ENCODE data around the gene TLCD2.

Gene TLCD2, protein sequence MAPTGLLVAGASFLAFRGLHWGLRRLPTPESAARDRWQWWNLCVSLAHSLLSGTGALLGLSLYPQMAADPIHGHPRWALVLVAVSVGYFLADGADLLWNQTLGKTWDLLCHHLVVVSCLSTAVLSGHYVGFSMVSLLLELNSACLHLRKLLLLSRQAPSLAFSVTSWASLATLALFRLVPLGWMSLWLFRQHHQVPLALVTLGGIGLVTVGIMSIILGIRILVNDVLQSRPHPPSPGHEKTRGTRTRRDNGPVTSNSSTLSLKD

DNA sequence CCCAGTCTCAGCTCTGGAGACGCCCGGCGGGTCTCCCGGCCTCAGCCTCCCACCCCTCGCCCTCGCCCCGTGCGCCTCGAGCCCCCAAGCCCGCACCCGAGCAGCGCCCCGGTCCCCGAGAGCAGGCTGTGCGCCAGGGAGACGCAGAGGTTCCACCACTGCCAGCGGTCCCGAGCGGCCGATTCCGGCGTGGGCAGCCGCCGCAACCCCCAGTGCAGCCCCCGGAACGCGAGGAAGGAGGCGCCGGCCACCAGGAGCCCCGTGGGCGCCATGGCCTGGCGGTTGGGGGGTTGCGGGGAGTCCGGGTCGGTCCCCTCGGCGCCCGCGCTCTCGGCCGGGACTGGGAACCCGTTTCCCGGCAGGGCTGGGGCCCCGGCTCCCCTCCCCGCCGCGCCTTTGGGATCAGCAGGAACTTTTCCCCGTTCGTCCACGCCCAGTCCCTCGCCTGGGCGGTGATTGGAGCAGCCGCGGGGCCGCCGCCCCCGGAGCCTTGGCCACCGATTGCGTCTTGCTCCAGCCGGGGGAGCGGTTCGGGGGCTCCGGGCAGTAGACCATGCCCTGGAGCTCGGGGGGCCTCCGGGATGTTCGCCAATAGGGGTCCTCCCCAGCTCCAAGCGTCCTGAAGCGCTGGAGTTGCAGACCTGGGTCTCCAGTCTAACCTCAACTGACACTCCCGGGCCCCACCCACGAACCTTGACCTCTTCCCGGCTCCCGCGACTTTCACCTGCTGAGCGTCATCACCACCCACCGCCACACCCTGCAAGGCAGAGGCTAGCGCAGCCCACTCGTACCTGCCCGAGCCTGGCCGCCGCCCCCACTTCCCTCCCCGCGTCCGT, at the start of gene TLCD2:
Gene TLCD2, minus strand, starts transcription at position 407 of the 836 bp plus-strand sequence. Its CDS starts 135 bp downstream, at position 272.
- no peak within 1 kb of the TSS for H3K9ac ChIP-seq (ENCODE audit: low read length)
- H2AFZ ChIP-seq (ENCODE audit: low read length) = no peak within 1 kb of the TSS
- no peaks in the 10 kb centered on the region for H4K20me1 ChIP-seq (ENCODE audit: insufficient read depth, low read length)
- H3K27ac ChIP-seq (ENCODE audit: low read length) = no peak within 1 kb of the TSS
- H3K36me3 ChIP-seq (replicated peaks; ENCODE audit: insufficient read depth, low read length) = no peaks in the 10 kb centered on the region
- peaks cover 17% of the 10 kb centered on the region for H3K27me3 ChIP-seq (replicated peaks; ENCODE audit: insufficient read depth, low read length)
- no peak for DNase-seq
- TF ChIP-seq EZH2phosphoT487 (IDR thresholded peaks at IDR 0.05; ENCODE audit: low read length) (no peak), EZH2 (optimal IDR thresholded peaks at IDR 0.05; ENCODE audit: low read depth, low read length) (no peak)
- TF ChIP-seq, protein P1, sequence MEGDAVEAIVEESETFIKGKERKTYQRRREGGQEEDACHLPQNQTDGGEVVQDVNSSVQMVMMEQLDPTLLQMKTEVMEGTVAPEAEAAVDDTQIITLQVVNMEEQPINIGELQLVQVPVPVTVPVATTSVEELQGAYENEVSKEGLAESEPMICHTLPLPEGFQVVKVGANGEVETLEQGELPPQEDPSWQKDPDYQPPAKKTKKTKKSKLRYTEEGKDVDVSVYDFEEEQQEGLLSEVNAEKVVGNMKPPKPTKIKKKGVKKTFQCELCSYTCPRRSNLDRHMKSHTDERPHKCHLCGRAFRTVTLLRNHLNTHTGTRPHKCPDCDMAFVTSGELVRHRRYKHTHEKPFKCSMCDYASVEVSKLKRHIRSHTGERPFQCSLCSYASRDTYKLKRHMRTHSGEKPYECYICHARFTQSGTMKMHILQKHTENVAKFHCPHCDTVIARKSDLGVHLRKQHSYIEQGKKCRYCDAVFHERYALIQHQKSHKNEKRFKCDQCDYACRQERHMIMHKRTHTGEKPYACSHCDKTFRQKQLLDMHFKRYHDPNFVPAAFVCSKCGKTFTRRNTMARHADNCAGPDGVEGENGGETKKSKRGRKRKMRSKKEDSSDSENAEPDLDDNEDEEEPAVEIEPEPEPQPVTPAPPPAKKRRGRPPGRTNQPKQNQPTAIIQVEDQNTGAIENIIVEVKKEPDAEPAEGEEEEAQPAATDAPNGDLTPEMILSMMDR (IDR thresholded peaks at IDR 0.05; ENCODE audit: low read length) = no peak
- H3K4me3 ChIP-seq (ENCODE audit: low read length) = no peak within 1 kb of the TSS
- H3F3A ChIP-seq (ENCODE audit: insufficient read depth, low read length) = no peaks in the 10 kb centered on the region
- 0 out of 2 replicates have a peak, but pooled peaks cover 4% of the 10 kb centered on the region for H3K79me2 ChIP-seq (ENCODE audit: low read length)
- H3K9me2 ChIP-seq (replicated peaks; ENCODE audit: insufficient read depth, low read length) = no peaks in the 10 kb centered on the region
- H3K9me3 ChIP-seq (replicated peaks; ENCODE audit: insufficient read depth, low read length) = no peaks in the 10 kb centered on the region
- no peak within 1 kb of the TSS for H3K4me2 ChIP-seq (ENCODE audit: low read depth, low read length)
- no peaks in the 10 kb centered on the region for H3K4me1 ChIP-seq (ENCODE audit: low read length)

DNA sequence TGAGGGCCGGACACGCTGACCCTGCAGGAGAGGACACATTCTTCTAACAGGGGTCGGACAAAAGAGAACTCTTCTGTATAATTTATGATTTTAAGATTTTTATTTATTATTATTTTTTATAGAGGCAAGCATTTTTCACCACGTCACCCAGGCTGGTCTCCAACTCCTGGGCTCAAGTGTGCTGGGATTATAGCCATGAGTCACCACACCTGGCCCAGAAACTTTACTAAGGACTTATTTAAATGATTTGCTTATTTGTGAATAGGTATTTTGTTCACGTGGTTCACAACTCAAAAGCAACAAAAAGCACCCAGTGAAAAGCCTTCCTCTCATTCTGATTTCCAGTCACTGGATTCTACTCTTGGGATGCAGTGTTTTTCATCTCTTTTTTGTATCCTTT, 49.4 kb upstream of the TLCD2 start:
- TF ChIP-seq, protein P1 (IDR thresholded peaks at IDR 0.05; ENCODE audit: low read length) = no peak
- TF ChIP-seq EZH2 (optimal IDR thresholded peaks at IDR 0.05; ENCODE audit: low read depth, low read length) = no peak
- no peak for TF ChIP-seq EZH2phosphoT487 (IDR thresholded peaks at IDR 0.05; ENCODE audit: low read length)
- H2AFZ ChIP-seq (ENCODE audit: low read length) = no peak overlapping the region
- peaks cover 10% of the 10 kb centered on the region for H3F3A ChIP-seq (ENCODE audit: insufficient read depth, low read length)
- H3K79me2 ChIP-seq (ENCODE audit: low read length) = no peaks in the 10 kb centered on the region
- H4K20me1 ChIP-seq (ENCODE audit: insufficient read depth, low read length) = no peaks in the 10 kb centered on the region
- DNase-seq = no peak
- H3K9ac ChIP-seq (ENCODE audit: low read length) = no peak overlapping the region
- H3K4me1 ChIP-seq (ENCODE audit: low read length) = peaks cover 13% of the 10 kb centered on the region
- H3K9me2 ChIP-seq (replicated peaks; ENCODE audit: insufficient read depth, low read length) = no peaks in the 10 kb centered on the region
- H3K9me3 ChIP-seq (replicated peaks; ENCODE audit: insufficient read depth, low read length) = no peaks in the 10 kb centered on the region
- no peak overlapping the region for H3K4me3 ChIP-seq (ENCODE audit: low read length)
- no peaks in the 10 kb centered on the region for H3K36me3 ChIP-seq (replicated peaks; ENCODE audit: insufficient read depth, low read length)
- no peak overlapping the region for H3K27ac ChIP-seq (ENCODE audit: low read length)
- peaks cover 22% of the 10 kb centered on the region; the same call in 1 of the 2 replicates for H3K27me3 ChIP-seq (replicated peaks; ENCODE audit: insufficient read depth, low read length)
- no peak overlapping the region for H3K4me2 ChIP-seq (ENCODE audit: low read depth, low read length)

DNA sequence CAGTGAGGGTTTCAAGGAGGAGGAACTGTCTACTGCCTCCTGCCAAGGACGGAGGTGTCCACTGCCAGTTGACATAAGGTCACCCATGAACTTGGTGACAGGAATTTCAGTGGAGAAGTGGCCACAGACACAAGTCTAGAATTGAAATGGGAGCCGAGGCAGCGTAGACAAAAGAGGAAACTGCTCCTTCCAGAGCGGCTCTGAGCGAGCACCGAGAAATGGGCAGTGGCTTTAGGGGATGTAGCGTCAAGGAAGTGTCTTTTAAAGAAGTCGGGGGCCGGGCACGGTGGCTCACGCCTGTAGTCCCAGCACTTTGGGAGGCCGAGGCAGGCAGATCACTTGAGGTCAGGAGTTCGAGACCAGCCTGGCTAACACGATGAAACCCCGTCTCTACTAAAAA, 48.6 kb upstream of the TLCD2 start:
- Histone ChIP-seq H3K4me1 (ENCODE audit: low read length) (peaks cover 7% of the 10 kb centered on the region), H3F3A (ENCODE audit: insufficient read depth, low read length) (peaks cover 3% of the 10 kb centered on the region), H3K27me3 (replicated peaks; ENCODE audit: insufficient read depth, low read length) (peaks cover 27% of the 10 kb centered on the region; the same call in 1 of the 2 replicates), H3K4me3 (ENCODE audit: low read length) (no peak overlapping the region), H2AFZ (ENCODE audit: low read length) (no peak overlapping the region), H3K79me2 (ENCODE audit: low read length) (no peaks in the 10 kb centered on the region), H3K4me2 (ENCODE audit: low read depth, low read length) (no peak overlapping the region), H3K27ac (ENCODE audit: low read length) (no peak overlapping the region), H3K9me3 (replicated peaks; ENCODE audit: insufficient read depth, low read length) (no peaks in the 10 kb centered on the region), H4K20me1 (ENCODE audit: insufficient read depth, low read length) (no peaks in the 10 kb centered on the region), H3K36me3 (replicated peaks; ENCODE audit: insufficient read depth, low read length) (no peaks in the 10 kb centered on the region), H3K9me2 (replicated peaks; ENCODE audit: insufficient read depth, low read length) (no peaks in the 10 kb centered on the region), H3K9ac (ENCODE audit: low read length) (no peak overlapping the region)
- DNase-seq = no peak
- TF ChIP-seq EZH2phosphoT487 (IDR thresholded peaks at IDR 0.05; ENCODE audit: low read length) (no peak), EZH2 (optimal IDR thresholded peaks at IDR 0.05; ENCODE audit: low read depth, low read length) (no peak)

Measured in MM.1S (cell line).